Measurements from ENCODE around the gene ZNF200. TPM values are rescaled to one million over a fixed set of nuclear protein-coding genes. Genes with fewer than 3 reads are reported as not detected.
"Not testable (repeated sequence)": the region's sequence is repeated elsewhere in the genome, so short reads cannot be mapped to it uniquely, and the experiment has no call there.

The ZNF200 gene
- polyA plus RNA-seq, 1 donor = 10.8 TPM

GRCh38 chr16:3274490-3274889, 39.5 kb upstream of the ZNF200 start:
- no peak for DNase-seq

GRCh38 chr16:3271281-3271680, 36.3 kb upstream of the ZNF200 start:
- WGBS (ENCODE audit: insufficient coverage, low lambda C conversion rate) = 100% methylated on average over 1 of the region's 22 CpGs
- H3K9me3 ChIP-seq (ENCODE audit: control insufficient read depth, low read depth, low read length); H3K36me3 ChIP-seq (ENCODE audit: control insufficient read depth, insufficient read depth, low read length); H3K27me3 ChIP-seq (ENCODE audit: control insufficient read depth, insufficient read depth, low read length); H3K27ac ChIP-seq (ENCODE audit: low read length); DNase-seq; H3K4me3 ChIP-seq (ENCODE audit: low read length); H3K4me1 ChIP-seq (ENCODE audit: control insufficient read depth, insufficient read depth, low read length): not testable (repeated sequence)

More at GRCh38 chr16:3274490-3274889, 39.5 kb upstream of the ZNF200 start:
- WGBS (ENCODE audit: insufficient coverage, low lambda C conversion rate) = 88% methylated on average over 2 of the region's 4 CpGs
- Histone ChIP-seq H3K36me3 (ENCODE audit: control insufficient read depth, insufficient read depth, low read length) (no peaks in the 10 kb centered on the region), H3K9me3 (ENCODE audit: control insufficient read depth, low read depth, low read length) (no peaks in the 10 kb centered on the region), H3K4me1 (ENCODE audit: control insufficient read depth, insufficient read depth, low read length) (no peaks in the 10 kb centered on the region), H3K27ac (ENCODE audit: low read length) (no peak overlapping the region), H3K4me3 (ENCODE audit: low read length) (no peak overlapping the region), H3K27me3 (ENCODE audit: control insufficient read depth, insufficient read depth, low read length) (peaks cover 15% of the 10 kb centered on the region)

DNA sequence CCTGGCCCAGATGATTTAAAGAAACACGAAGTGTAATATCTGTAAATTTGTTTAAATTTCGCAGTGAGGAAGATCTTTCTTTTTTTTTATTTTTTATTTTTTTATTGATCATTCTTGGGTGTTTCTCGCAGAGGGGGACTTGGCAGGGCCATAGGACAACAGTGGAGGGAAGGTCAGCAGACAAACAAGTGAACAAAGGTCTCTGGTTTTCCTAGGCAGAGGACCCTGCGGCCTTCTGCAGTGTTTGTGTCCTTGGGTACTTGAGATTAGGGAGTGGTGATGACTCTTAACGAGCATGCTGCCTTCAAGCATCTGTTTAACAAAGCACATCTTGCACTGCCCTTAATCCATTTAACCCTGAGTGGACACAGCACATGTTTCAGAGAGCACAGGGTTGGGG, 35.8 kb upstream of the ZNF200 start:
- not testable (repeated sequence) for H3K27ac ChIP-seq (ENCODE audit: low read length); H3K4me1 ChIP-seq (ENCODE audit: control insufficient read depth, insufficient read depth, low read length); H3K9me3 ChIP-seq (ENCODE audit: control insufficient read depth, low read depth, low read length); H3K27me3 ChIP-seq (ENCODE audit: control insufficient read depth, insufficient read depth, low read length); H3K4me3 ChIP-seq (ENCODE audit: low read length); DNase-seq; H3K36me3 ChIP-seq (ENCODE audit: control insufficient read depth, insufficient read depth, low read length)
- 100% methylated on average over 2 of the region's 5 CpGs for WGBS (ENCODE audit: insufficient coverage, low lambda C conversion rate)

GRCh38 chr16:3268294-3268693, 33.3 kb upstream of the ZNF200 start:
- Histone ChIP-seq H3K4me1 (ENCODE audit: control insufficient read depth, insufficient read depth, low read length) (peaks cover 6% of the 10 kb centered on the region), H3K36me3 (ENCODE audit: control insufficient read depth, insufficient read depth, low read length) (no peaks in the 10 kb centered on the region), H3K27ac (ENCODE audit: low read length) (no peak overlapping the region), H3K27me3 (ENCODE audit: control insufficient read depth, insufficient read depth, low read length) (no peaks in the 10 kb centered on the region), H3K4me3 (ENCODE audit: low read length) (no peak overlapping the region), H3K9me3 (ENCODE audit: control insufficient read depth, low read depth, low read length) (peaks cover 12% of the 10 kb centered on the region)
- DNase-seq = no peak
- no CpG with 5 or more reads among the region's 1 CpG for WGBS (ENCODE audit: insufficient coverage, low lambda C conversion rate)

DNA sequence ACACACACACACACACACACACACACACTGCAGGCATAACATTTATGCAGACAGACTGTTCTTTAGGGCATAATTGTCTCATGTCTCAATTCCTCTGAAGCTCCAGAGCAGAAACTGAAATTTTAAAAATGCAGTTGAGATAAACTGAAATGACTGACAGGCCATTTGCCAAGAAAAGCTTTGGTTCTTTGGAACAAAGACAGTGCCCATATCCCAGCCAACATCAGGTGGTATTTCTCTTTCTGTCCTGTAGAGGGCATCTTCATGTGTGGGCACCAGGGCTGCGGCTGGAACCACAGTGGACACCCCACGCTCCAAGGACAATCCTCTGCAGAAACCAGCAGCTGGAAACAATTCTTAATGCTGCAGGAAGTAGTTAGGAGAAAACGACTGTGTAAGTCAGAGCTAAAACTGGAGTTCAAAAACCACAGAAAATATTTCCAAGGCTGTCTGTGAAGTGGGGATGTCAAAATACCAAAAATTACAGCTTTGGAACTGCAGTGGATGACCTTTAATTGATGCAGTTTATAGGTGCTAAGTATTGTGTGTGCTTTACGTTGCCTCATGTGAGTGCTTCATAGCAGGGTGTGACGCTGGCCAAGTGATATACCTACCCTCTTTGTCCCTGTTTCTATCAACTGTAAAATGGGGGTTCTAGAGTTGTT, 32.0 kb upstream of the ZNF200 start:
- H3K9me3 ChIP-seq (ENCODE audit: control insufficient read depth, low read depth, low read length) = peaks cover 12% of the 10 kb centered on the region
- peak in 1 of 2 donors; percentile 21 for DNase-seq
- no peak overlapping the region for H3K27ac ChIP-seq (ENCODE audit: low read length)
- H3K27me3 ChIP-seq (ENCODE audit: control insufficient read depth, insufficient read depth, low read length) = no peaks in the 10 kb centered on the region
- no peaks in the 10 kb centered on the region for H3K36me3 ChIP-seq (ENCODE audit: control insufficient read depth, insufficient read depth, low read length)
- H3K4me1 ChIP-seq (ENCODE audit: control insufficient read depth, insufficient read depth, low read length) = peaks cover 6% of the 10 kb centered on the region
- WGBS (ENCODE audit: insufficient coverage, low lambda C conversion rate) = 83% methylated on average over 1 of the region's 5 CpGs
- no peak overlapping the region for H3K4me3 ChIP-seq (ENCODE audit: low read length)

GRCh38 chr16:3264137-3265036, 29.4 kb upstream of the ZNF200 start:
- no peaks in the 10 kb centered on the region for H3K27me3 ChIP-seq (ENCODE audit: control insufficient read depth, insufficient read depth, low read length)
- peak; percentile 96 to 99 for DNase-seq
- H3K36me3 ChIP-seq (ENCODE audit: control insufficient read depth, insufficient read depth, low read length) = no peaks in the 10 kb centered on the region
- 67% methylated on average over 1 of the region's 77 CpGs for WGBS (ENCODE audit: insufficient coverage, low lambda C conversion rate)
- H3K4me3 ChIP-seq (ENCODE audit: low read length) = peak overlapping the region; percentile 48
- H3K9me3 ChIP-seq (ENCODE audit: control insufficient read depth, low read depth, low read length) = peaks cover 12% of the 10 kb centered on the region
- H3K4me1 ChIP-seq (ENCODE audit: control insufficient read depth, insufficient read depth, low read length) = peaks cover 6% of the 10 kb centered on the region
- H3K27ac ChIP-seq (ENCODE audit: low read length) = peak overlapping the region; percentile 81

DNA sequence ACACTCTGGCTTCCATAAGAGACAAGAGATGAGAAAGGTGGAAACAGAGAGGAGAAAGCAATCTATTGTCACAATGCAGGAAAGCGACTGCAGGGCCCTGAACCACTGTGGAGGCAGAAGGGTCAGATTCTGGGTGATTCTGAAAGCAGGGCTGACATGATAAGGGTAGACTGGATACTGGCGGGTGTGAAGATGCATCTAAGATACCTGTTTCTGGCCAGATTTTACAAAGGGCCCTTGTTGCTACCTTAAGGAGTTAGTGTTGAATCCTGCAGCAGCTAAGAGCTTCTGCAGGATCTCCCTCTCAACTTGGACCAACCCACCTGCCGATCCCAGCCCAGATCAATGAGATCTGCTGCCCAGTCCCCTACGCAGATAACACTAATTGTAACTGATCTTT, 27.6 kb upstream of the ZNF200 start:
- no peak for DNase-seq
- Histone ChIP-seq H3K9me3 (ENCODE audit: control insufficient read depth, low read depth, low read length) (peaks cover 12% of the 10 kb centered on the region), H3K27me3 (ENCODE audit: control insufficient read depth, insufficient read depth, low read length) (peaks cover 7% of the 10 kb centered on the region), H3K4me3 (ENCODE audit: low read length) (no peak overlapping the region), H3K4me1 (ENCODE audit: control insufficient read depth, insufficient read depth, low read length) (peaks cover 6% of the 10 kb centered on the region), H3K27ac (ENCODE audit: low read length) (no peak overlapping the region), H3K36me3 (ENCODE audit: control insufficient read depth, insufficient read depth, low read length) (no peaks in the 10 kb centered on the region)
- no CpG with 5 or more reads among the region's 4 CpGs for whole genome bisulfite sequencing (ENCODE audit: insufficient coverage, low lambda C conversion rate)

DNA sequence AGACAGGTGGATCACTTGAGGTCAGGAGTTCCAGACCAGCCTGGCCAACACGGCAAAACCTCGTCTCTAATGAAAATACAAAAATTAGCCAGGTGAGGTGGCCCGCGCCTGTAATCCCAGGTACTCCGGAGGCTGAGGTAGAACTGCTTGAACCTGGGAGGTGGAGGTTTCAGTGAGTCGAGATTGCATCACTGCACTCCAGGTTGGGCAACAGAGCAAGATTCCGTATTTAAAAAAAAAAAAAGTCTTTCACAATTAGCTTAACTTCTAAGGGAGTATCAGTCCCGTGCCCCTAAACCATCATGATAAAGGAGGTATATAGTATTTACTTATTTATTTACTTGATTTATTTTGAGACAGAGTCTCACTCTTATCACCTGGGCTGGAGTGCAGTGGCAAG, 24.9 kb upstream of the ZNF200 start:
- H3K36me3 ChIP-seq (ENCODE audit: control insufficient read depth, insufficient read depth, low read length) = no peaks in the 10 kb centered on the region
- peaks cover 6% of the 10 kb centered on the region for H3K9me3 ChIP-seq (ENCODE audit: control insufficient read depth, low read depth, low read length)
- no CpG with 5 or more reads among the region's 8 CpGs for WGBS (ENCODE audit: insufficient coverage, low lambda C conversion rate)
- H3K27ac ChIP-seq (ENCODE audit: low read length) = no peak overlapping the region
- H3K4me1 ChIP-seq (ENCODE audit: control insufficient read depth, insufficient read depth, low read length) = peaks cover 3% of the 10 kb centered on the region
- H3K4me3 ChIP-seq (ENCODE audit: low read length) = no peak overlapping the region
- H3K27me3 ChIP-seq (ENCODE audit: control insufficient read depth, insufficient read depth, low read length) = peaks cover 12% of the 10 kb centered on the region
- DNase-seq = no peak

DNA sequence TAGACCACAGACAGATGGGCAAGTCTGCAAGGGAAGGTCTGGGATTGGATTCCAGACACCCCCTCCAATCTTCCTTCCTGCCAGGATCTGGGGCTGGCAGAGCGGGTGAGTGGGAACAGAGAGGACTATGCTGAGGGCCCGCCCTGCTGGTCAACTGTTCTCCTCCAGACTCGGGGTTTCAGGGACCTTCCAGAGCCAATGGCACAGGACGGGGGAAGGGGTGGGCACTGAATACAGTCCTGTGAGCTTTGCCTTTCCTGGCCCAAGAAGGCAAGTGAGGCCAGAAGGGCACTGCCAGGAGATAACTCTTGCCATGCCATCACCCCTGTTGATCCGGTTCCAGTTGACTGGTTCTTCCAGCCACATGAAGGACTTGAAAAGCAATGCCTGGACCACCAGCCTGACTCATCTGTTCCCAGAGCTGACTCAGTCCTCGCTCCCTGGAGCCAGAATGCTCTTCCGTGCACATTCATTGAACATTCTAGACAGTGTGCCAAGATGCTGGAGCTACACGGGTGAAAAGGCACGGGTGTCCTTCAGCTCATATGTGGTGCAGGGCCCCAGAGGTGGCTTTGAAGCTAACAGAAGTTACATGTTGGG, 22.0 kb upstream of the ZNF200 start:
- no peak overlapping the region for H3K27ac ChIP-seq (ENCODE audit: low read length)
- no peaks in the 10 kb centered on the region for H3K36me3 ChIP-seq (ENCODE audit: control insufficient read depth, insufficient read depth, low read length)
- no peaks in the 10 kb centered on the region for H3K4me1 ChIP-seq (ENCODE audit: control insufficient read depth, insufficient read depth, low read length)
- no CpG with 5 or more reads among the region's 9 CpGs for WGBS (ENCODE audit: insufficient coverage, low lambda C conversion rate)
- no peaks in the 10 kb centered on the region for H3K9me3 ChIP-seq (ENCODE audit: control insufficient read depth, low read depth, low read length)
- H3K27me3 ChIP-seq (ENCODE audit: control insufficient read depth, insufficient read depth, low read length) = peaks cover 16% of the 10 kb centered on the region
- H3K4me3 ChIP-seq (ENCODE audit: low read length) = no peak overlapping the region
- no peak for DNase-seq

- H3K4me3 ChIP-seq (ENCODE audit: low read length) = no peak within 1 kb of the TSS
- no peaks in the 10 kb centered on the region for H3K36me3 ChIP-seq (ENCODE audit: control insufficient read depth, insufficient read depth, low read length)
- H3K9me3 ChIP-seq (ENCODE audit: control insufficient read depth, low read depth, low read length) = no peaks in the 10 kb centered on the region
- no CpG with 5 or more reads among the region's 14 CpGs for WGBS (ENCODE audit: insufficient coverage, low lambda C conversion rate)
- H3K4me1 ChIP-seq (ENCODE audit: control insufficient read depth, insufficient read depth, low read length) = no peaks in the 10 kb centered on the region
- H3K27ac ChIP-seq (ENCODE audit: low read length) = no peak within 1 kb of the TSS
- no peak for DNase-seq
- peaks cover 16% of the 10 kb centered on the region for H3K27me3 ChIP-seq (ENCODE audit: control insufficient read depth, insufficient read depth, low read length)
Measured at GRCh38 chr16:3256146-3256865, 21.3 kb upstream of the ZNF200 start, which contains the start of gene MEFV. TSS of gene MEFV (minus strand) at chr16:3256633. CDS start at chr16:3256587, 46 bp downstream.

Measured in large intestine (tissue), 3 donors.